GM23338 (cell line): ENCODE results near the gene SLC2A13. TPM values are rescaled to one million over a fixed set of nuclear protein-coding genes. Genes with fewer than 3 reads are reported as not detected.

Experiments used
- CTCF ChIP-seq, 2 experiments: fragments of 200-600 bp in 1 of 2; sonication (generic) in 1 of 2; conservative IDR thresholded peaks; 2 replicates each; pipeline versions ENCODE4 v1.5.1 to v1.6.1; 2016 to 2017; ENCODE audit warnings: antibody characterized with exemption in 2 of 2, low read depth in 2 of 2, mild to moderate bottlenecking in 2 of 2, moderate library complexity in 1 of 2
- REST ChIP-seq: IDR thresholded peaks from one replicate; pipeline ENCODE4 v1.6.1; 2018; ENCODE audit warnings: antibody characterized with exemption; ENCODE audit not compliant: unreplicated experiment
- polyA plus RNA-seq: library from polyadenylated mRNA; unstranded; fragments of >200 nt; fragmentation: Nextera tagmentation; extraction: Ambion mirVana; gene quantifications from 2 replicates; pipeline ENCODE4 v1.2.1, GENCODE V29; 2016
- small RNA-seq: library from RNA; depleted of rRNA; stranded (forward); fragments of <200 nt; gene quantifications from one replicate; pipeline ENCODE3, GENCODE V24; 2014; ENCODE audit warnings: low replicate concordance
- total RNA-seq: library from RNA; depleted of rRNA; stranded (reverse); fragments of >200 nt; shearing (Covaris generic); gene quantifications from 2 replicates; pipeline ENCODE4 v1.2.3, GENCODE V29; 2014; rRNA removed

SLC2A13 gene
- total and polyA plus RNA-seq, 2 experiments from 2014 or later, result 6.8 to 22.7 TPM

- TF ChIP-seq CTCF (conservative IDR thresholded peaks at IDR 0.05; ENCODE audit: low read depth in 2 of 2), result no peak
- no peak for TF ChIP-seq REST
Measured at GRCh38 chr12:39712334-39712733, 393.5 kb downstream of the SLC2A13 start (continued).

Small RNAs within 50 kb of the gene (small RNA-seq; reads per million reads assigned to genes)
- gene RF00414, result not detected

Other genes with a start within 250 kb of the SLC2A13 start
- 0.24 and 0.35 TPM in 2 replicates for gene LRRK2, start 118.9 kb upstream of the SLC2A13 start, total RNA-seq
- gene LRRK2, start 118.9 kb upstream of the SLC2A13 start, polyA plus RNA-seq, result not detected in 2 replicates